Measurements from ENCODE around the gene TCTN3.

- TF ChIP-seq ZNF121 (tag by site-specific recombination; IDR thresholded peaks at IDR 0.05) (no peak), ELK4 (IDR thresholded peaks at IDR 0.05; ENCODE audit: borderline replicate concordance, low read depth, low read length) (no peak), ZBTB11 (tag by site-specific recombination; conservative IDR thresholded peaks at IDR 0.05; ENCODE audit: low read depth) (no peak), ZFP69B (tag by site-specific recombination; IDR thresholded peaks at IDR 0.05) (no peak), ZFHX2 (tag by site-specific recombination; conservative IDR thresholded peaks at IDR 0.05) (no peak), ZNF280D (tag by site-specific recombination; IDR thresholded peaks at IDR 0.05) (no peak), ZNF350 (tag by site-specific recombination; IDR thresholded peaks at IDR 0.05) (no peak)
- TF ChIP-seq, protein P1, sequence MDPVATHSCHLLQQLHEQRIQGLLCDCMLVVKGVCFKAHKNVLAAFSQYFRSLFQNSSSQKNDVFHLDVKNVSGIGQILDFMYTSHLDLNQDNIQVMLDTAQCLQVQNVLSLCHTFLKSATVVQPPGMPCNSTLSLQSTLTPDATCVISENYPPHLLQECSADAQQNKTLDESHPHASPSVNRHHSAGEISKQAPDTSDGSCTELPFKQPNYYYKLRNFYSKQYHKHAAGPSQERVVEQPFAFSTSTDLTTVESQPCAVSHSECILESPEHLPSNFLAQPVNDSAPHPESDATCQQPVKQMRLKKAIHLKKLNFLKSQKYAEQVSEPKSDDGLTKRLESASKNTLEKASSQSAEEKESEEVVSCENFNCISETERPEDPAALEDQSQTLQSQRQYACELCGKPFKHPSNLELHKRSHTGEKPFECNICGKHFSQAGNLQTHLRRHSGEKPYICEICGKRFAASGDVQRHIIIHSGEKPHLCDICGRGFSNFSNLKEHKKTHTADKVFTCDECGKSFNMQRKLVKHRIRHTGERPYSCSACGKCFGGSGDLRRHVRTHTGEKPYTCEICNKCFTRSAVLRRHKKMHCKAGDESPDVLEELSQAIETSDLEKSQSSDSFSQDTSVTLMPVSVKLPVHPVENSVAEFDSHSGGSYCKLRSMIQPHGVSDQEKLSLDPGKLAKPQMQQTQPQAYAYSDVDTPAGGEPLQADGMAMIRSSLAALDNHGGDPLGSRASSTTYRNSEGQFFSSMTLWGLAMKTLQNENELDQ (tag by site-specific recombination; IDR thresholded peaks at IDR 0.05; ENCODE audit: low read depth), result no peak
- TF ChIP-seq, protein P2, sequence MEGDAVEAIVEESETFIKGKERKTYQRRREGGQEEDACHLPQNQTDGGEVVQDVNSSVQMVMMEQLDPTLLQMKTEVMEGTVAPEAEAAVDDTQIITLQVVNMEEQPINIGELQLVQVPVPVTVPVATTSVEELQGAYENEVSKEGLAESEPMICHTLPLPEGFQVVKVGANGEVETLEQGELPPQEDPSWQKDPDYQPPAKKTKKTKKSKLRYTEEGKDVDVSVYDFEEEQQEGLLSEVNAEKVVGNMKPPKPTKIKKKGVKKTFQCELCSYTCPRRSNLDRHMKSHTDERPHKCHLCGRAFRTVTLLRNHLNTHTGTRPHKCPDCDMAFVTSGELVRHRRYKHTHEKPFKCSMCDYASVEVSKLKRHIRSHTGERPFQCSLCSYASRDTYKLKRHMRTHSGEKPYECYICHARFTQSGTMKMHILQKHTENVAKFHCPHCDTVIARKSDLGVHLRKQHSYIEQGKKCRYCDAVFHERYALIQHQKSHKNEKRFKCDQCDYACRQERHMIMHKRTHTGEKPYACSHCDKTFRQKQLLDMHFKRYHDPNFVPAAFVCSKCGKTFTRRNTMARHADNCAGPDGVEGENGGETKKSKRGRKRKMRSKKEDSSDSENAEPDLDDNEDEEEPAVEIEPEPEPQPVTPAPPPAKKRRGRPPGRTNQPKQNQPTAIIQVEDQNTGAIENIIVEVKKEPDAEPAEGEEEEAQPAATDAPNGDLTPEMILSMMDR (tag by site-specific recombination; IDR thresholded peaks at IDR 0.05), result no peak
Observed at GRCh38 chr10:95728526-95728925, 34.8 kb upstream of the TCTN3 start.

Data from HEK293 (cell line).